Thyroid gland (tissue), 4 donors: Measurements from ENCODE around the gene MTA1.

Experiments
- CTCF ChIP-seq, 6 experiments: fragments of 200-600 bp in 3 of 6; fragments of 450-650 bp in 3 of 6; sonication (generic) in 3 of 6; IDR thresholded peaks; one replicate each; pipeline ENCODE4 v1.5.1; 2016 to 2019; ENCODE audit warnings: antibody characterized with exemption in 6 of 6, mild to moderate bottlenecking in 2 of 6, inconsistent platforms in 1 of 6, moderate library complexity in 1 of 6
- POLR2A ChIP-seq, 2 donors: fragments of 450-650 bp; IDR thresholded peaks; one replicate each; pipeline ENCODE4 v1.6.1; 2017; ENCODE audit warnings: antibody characterized with exemption in 2 of 2, mild to moderate bottlenecking in 2 of 2, moderate library complexity in 1 of 2

DNA sequence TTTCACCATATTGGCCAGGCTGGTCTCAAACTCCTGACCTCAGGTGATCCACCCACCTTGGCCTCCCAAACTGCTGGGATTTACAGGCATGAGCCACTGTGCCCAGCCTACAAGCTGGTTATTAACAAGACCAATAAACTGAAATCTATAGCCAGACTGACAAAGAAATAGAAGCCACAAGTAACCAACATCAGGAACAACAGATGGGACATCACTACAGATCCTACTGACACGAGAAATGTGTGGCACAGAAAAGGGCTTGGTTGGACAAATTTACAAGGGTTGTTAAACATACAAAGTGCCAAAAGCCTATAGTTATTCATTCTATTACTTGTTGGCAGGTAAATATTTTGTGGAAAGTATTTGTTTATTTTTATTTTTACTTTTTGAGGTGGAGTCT, 11.6 kb downstream of the MTA1 start:
- no peak for TF ChIP-seq POLR2A (IDR thresholded peaks at IDR 0.05)
- TF ChIP-seq CTCF (IDR thresholded peaks at IDR 0.05), result no peak
